HL-60 (cell line): ENCODE data around the gene MAP4K5.

Experiments
- GABPA ChIP-seq: IDR thresholded peaks from 2 replicates; pipeline ENCODE4 v1.6.1; 2012; ENCODE audit warnings: low read depth
- POLR2AphosphoS5 ChIP-seq: IDR thresholded peaks from 2 replicates; pipeline ENCODE4 v1.6.1; 2012; ENCODE audit warnings: low read depth
- SPI1 ChIP-seq: IDR thresholded peaks from 2 replicates; pipeline ENCODE4 v1.6.1; 2012; ENCODE audit warnings: low read depth, mild to moderate bottlenecking, borderline replicate concordance
- TF ChIP-seq, protein P1 (sequence below): IDR thresholded peaks from one replicate; pipeline ENCODE4 v1.5.1; 2011; ENCODE audit warnings: low read length, control low read depth, inconsistent platforms; ENCODE audit not compliant: insufficient read depth
- TF ChIP-seq, protein P2 (sequence below): IDR thresholded peaks from 2 replicates; pipeline ENCODE4 v1.6.1; 2012; ENCODE audit warnings: low read depth; ENCODE audit not compliant: insufficient replicate concordance

DNA sequence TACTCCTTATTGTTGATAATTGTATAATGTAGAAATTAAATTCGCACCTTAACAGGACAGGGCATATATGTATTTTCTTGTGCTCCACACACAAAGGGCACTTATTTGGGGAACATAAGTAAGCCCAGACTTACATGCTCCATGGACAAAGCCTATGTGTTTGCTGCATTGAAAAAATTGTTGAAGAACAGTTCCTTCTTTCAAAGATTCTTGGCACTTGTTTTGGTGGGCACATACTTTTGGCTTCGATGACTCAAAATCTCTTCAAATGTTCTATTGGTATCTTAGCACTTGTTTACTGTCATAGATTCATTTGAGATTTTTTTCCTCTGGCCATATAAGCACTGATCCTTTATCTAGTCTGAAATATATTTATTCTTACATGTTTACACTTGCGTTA is 1.4 kb upstream of the MAP4K5 start:
- no peak for TF ChIP-seq POLR2AphosphoS5
- TF ChIP-seq, protein P1, sequence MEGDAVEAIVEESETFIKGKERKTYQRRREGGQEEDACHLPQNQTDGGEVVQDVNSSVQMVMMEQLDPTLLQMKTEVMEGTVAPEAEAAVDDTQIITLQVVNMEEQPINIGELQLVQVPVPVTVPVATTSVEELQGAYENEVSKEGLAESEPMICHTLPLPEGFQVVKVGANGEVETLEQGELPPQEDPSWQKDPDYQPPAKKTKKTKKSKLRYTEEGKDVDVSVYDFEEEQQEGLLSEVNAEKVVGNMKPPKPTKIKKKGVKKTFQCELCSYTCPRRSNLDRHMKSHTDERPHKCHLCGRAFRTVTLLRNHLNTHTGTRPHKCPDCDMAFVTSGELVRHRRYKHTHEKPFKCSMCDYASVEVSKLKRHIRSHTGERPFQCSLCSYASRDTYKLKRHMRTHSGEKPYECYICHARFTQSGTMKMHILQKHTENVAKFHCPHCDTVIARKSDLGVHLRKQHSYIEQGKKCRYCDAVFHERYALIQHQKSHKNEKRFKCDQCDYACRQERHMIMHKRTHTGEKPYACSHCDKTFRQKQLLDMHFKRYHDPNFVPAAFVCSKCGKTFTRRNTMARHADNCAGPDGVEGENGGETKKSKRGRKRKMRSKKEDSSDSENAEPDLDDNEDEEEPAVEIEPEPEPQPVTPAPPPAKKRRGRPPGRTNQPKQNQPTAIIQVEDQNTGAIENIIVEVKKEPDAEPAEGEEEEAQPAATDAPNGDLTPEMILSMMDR, result no peak
- TF ChIP-seq, protein P2, sequence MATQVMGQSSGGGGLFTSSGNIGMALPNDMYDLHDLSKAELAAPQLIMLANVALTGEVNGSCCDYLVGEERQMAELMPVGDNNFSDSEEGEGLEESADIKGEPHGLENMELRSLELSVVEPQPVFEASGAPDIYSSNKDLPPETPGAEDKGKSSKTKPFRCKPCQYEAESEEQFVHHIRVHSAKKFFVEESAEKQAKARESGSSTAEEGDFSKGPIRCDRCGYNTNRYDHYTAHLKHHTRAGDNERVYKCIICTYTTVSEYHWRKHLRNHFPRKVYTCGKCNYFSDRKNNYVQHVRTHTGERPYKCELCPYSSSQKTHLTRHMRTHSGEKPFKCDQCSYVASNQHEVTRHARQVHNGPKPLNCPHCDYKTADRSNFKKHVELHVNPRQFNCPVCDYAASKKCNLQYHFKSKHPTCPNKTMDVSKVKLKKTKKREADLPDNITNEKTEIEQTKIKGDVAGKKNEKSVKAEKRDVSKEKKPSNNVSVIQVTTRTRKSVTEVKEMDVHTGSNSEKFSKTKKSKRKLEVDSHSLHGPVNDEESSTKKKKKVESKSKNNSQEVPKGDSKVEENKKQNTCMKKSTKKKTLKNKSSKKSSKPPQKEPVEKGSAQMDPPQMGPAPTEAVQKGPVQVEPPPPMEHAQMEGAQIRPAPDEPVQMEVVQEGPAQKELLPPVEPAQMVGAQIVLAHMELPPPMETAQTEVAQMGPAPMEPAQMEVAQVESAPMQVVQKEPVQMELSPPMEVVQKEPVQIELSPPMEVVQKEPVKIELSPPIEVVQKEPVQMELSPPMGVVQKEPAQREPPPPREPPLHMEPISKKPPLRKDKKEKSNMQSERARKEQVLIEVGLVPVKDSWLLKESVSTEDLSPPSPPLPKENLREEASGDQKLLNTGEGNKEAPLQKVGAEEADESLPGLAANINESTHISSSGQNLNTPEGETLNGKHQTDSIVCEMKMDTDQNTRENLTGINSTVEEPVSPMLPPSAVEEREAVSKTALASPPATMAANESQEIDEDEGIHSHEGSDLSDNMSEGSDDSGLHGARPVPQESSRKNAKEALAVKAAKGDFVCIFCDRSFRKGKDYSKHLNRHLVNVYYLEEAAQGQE, result no peak
- TF ChIP-seq GABPA, result no peak
- TF ChIP-seq SPI1, result no peak
